GM19468 (cell line): ENCODE data around the gene FHOD3.

ENCODE experiments used
- ATAC-seq: cut with Tn5 transposase; IDR thresholded peaks from one replicate; pipeline ENCODE4 v1.9.1; 2021; ENCODE audit warnings: mild to moderate bottlenecking, moderate library complexity, moderate number of reproducible peaks; ENCODE audit not compliant: unreplicated experiment; ENCODE audit errors: extremely low read depth

FHOD3 gene

DNA sequence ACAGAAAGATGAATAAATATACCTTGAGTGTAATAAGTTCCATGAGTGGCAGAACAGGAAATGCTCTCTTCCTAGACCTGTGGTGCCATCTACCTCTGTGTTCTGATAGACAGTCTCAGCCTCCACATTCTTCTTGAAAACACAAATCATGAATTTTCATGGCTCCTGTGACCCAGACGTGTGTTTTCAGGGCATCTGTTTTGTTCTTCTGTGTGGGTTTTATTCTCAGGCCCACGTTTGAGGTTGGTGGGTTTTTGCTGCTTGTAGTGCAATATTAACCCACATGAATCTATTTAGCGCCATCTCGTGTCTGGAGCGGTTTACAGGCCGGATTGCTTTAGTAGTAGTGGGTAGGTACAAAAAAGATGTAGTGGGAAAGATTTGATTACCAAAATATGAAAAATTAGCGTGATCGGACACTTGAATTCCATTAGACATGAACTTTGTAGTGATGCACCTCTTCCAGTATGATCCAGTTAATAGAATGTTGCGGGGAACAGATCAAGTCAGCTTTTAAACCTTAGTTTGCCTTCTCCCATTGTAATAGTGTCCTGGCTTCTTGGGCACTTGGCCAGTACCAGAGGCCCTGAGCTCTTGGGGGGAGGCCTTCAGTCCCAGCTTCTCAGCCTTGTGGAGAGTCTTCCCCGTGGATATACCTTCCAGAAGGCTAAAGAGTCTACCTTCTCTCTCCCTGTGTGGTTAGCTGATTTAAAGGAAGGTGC, 274.8 kb downstream of the FHOD3 start:
- ATAC-seq: no peak

DNA sequence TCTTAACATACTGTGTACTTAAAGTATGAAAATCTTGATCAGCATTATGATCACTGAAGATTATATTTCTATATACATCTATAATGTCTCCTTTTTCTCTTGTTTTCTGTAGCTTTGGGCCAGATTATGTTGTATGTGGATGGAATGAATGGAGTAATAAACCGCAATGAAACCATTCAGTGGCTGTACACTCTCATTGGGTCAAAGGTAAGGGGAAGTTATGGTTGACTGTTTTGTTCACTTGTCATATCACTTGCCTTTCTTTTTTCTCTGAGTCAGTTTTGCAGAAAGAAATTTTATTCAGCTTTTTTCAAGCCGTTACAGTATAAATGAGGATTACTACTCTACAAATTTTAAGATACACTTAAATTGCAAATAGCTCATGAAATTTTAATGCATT, 278.8 kb downstream of the FHOD3 start:
- no peak for ATAC-seq

DNA sequence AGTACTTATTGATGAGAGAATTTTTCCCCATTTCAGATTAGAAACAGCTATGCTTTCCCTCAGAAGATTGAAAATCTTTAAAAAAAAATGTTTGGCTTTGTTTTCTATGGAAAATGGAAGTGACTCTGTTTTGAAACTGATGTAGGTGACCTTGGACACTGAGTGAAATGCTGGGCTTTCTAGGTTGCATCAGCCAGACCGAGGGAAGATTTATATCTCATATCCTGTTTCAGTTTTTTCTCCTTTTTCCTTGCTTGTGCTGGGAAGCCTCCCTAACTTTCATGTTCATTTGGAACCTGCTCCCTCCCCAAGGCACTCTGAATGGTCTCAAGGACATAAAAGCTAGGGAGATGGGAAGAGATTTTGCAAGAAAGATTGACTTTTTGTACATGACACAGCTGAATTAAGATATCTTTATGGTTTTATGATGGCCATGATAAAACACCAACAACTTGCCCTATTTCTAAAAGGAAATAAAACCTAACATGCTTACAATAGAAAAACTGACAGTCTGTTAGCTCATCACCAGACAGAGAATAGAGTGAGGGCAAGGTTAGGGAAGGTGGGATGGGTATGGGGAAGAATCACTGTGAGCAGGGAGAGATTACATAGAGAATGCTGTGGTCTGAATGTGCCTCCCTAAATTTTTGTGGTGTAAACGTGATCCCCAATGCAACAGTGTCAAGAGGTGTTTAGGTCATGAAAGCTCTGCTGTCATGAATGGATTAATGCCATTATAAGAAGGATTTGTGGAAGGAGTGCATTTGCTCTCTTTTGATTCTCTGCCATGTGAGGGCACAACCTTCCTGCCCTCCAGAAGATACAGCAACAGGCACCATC, 281.6 kb downstream of the FHOD3 start:
- no peak for ATAC-seq

DNA sequence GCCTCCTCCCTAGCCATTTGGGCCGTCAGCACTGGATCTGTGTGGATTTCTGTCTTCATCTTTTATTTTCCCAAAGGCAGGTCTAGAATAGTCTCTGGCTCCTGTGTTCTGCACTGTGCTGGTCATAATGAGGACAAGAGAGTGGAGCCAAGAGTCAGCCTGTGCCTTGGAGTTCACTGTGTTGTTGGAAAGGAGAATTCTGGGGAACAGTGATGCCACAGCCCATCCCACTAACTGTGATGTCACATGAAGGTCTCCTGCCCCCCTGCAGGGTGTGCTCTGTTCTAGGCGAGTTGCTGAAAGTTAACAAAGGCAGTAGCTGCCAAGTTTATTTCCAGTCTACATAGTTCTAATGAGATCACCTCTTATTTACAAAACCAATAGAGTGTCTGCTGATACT, 282.8 kb downstream of the FHOD3 start:
- no peak for ATAC-seq

DNA sequence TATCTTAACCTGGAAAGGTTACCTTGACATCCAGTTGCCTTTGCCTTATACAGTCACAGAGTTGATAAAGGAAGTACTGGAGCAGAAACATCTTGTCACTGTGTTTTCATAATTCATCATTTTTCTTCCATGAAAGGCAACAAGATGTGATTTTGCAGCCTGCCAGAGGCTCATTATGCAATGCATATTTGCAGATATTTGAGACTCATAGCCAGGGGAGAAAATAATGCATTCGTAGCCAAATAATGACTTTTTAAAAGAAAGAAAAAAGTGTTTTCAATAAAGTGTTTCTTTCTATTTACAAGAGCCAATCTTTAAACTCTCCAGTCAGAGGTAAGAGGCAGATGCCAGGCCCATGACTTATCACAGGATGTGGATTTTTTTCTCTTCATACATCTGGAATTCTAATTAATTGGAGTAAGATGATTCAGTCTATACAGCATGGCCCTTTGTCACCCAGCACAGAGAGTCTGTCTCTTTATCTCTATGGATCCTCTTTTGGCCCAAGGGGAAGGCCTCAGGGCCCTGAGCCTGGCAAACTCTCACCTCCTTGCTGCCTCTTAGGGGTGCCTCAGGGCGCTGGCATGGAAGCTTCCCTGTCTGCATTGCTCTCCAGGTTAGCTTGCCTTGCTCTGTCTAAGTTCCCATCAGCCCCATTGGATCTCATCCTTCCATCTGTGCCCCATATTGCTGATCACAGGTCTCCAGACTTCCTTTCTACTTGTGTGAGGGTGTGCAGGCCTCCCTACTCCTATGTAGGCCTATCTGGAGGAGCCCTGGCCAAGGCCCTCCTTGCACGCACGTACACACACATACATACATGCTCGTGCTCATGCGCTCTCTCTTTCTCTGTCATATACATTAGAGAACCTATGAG, 283.6 kb downstream of the FHOD3 start:
- no peak for ATAC-seq

DNA sequence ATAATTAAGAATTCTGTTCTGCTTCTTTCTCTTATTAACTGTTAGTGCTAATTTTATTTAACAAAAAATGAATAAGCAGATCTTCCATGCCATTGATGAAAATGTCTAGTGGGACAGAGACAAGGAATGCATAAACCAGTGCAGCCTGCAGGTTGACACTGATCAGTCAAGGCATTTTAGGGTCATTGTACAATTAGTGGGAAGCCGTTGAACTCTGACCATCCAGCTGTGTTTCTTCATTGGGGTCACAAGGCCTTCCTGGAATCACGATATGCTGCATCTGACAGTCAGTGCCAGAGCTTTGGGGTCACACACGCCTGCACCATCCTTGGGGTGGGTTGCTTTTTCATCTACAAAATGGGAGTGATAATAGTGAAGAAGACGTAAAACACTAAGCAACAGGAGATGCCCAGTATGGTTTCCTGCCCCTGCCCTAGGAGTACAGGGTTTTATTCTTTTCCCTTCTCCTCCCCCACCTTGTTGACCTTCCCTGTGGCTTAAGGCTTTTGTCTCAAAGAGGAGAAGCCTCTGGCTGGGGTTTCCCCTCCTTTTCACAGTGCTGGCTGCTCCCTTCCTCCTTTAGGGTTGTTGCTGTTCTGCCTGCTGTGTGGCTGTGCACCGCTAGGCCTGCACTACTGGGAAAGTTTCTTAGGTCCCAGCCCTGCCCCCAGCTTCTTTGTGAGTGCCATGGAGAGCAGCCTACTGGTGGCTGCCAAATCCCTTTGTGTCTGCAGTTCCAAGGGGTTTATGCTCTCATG, 285.7 kb downstream of the FHOD3 start:
- no peak for ATAC-seq

DNA sequence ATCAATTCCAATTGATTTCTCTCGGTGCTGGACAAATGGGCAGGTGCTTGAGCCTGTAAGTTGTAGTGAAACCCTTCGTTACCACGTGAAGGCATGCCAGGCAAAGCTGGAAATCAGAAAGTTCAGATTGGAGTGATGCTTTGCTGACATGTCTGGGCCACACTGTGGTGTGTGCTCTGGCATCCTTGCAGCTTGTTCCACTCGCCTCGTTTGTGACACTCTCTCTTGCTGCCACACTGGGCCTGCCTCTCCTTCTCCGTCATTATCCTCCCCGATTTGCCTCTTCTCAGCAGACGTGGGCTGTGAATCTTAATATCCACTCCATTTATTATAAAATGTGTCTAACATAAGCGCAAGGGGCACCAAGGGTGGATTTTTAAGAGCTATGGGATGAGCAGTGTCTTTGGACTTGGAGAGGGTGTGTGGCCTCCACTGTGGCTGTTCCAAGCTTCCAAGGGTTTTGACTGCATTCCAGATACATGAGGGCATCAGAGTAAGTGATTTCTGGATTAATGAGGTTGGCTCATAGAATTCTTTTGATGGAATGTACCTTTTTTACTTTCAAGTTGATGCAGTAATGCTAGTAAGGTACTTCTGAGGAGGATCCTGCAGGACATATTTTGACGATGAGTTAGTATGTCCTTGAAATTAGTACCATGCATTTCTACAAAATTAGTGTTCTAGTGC, 292.5 kb downstream of the FHOD3 start:
- ATAC-seq: no peak

DNA sequence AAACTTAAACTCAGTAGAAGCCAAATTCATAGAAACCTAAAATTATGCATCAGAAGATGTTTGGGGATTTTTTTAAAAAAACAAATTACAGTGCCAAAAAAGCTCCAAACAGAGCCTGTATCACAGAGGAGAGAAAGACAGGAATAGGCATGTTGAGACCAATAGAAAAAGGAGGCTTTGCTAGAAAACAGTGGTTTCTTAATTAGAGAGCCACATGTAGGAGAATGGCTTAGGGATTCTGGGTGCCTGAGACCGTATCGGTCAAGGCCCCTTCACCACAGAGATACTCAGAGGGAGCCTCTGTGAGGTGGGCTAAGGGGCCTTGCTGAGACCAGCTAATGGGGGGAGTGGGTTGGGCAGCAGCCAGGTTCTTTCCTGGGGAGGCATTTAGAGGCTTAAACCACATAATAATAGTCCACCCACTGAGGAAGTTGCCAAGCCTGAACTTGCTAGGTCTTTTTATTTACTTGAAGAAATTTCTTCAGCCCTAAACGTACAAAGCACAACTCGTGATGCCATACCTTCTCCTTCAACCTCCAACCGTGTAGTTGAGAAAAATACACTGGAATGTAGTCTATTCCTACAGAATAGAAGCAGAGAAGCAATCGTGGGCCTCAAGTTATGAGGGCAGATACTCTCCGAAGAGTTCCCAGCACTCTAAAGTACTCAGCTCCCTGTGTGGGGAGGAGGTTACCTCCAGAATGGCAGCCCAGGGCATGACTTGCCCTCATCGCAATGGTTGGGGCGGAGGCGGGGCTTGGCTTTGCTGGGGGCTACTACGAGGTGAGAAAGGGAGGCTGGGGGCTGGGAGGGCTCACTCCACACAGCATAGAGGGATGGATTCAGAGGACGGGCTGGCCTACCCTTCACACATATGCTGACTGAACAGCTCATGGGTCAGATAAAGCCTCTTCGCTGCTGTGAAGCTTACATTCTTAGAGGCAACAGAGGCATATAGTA, 293.4 kb downstream of the FHOD3 start:
- ATAC-seq: no peak

DNA sequence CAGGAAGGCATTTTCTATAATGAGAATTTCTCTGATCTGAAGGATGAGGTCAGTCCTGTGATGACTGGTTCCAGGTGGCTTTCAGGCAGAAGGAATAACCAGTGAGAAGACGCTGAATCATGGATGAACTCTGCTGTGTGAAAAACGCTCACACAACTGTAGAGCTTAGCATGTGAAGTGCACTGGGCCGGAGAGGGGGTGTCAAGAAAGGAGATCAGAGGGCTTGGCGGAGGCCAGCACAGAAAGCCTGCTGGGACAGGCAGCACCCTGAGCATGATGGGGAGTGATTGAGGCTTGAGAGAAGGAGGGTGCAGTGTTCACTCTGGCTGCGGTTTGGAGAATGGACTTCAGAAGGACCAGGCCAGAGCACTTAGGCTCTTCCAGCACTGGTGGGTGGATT, 294.8 kb downstream of the FHOD3 start:
- no peak for ATAC-seq

DNA sequence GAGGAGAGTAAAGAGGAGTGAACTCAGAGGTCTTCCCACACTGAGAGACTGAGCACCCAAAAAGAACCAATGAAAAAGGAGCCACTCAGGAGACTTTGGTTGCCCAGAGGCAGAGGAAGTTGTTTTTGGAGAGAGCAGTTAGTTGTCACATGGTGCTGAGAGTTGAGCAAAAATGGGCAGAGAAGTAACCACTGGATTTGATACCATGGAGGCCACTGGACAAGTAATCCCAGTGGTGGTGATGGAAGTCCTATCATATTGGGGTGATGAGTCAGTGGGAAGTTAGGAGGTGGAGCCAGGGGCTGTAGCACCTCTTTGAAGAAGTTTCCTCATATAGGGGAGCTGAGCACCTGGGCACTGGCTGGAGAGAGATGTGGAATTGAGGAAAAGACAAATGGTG, 295.5 kb downstream of the FHOD3 start:
- no peak for ATAC-seq

DNA sequence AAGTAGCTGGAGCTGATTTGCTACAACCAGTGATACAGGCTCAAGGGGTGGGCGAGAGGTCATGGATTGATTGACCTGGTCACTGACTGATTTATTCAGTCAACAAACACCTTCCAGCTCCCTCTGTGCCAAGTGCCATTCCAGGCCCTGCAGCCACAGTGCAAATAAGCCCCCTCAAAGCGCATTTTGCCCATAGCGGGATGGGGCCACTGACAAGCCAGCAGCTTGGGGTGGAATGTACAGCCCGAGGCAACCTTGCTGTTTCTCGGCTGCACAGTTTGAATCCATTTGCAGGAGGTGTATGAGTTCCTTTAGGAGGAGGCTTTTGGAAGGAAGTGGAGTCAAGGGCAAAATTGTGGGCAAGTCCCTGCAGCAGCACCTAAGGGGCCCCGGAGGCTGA, 296.1 kb downstream of the FHOD3 start:
- no peak for ATAC-seq

DNA sequence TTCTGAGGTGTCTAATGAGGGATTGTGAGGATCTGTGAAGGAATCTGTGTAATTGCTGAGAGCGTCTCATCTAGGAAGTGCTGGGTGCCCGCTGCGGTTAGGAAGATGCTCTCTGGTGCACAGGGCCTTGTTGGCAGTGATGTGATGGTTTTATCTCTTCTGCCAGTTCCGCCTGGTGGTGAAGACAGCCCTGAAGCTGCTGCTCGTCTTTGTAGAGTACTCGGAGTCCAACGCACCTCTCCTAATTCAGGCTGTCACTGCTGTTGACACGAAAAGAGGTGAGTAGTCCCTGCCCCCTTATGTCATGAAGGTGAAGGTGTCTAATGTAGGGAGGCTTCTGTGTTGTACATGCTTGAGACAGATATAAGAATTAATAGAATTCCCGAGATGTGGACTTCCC, 297.1 kb downstream of the FHOD3 start:
- no peak for ATAC-seq

DNA sequence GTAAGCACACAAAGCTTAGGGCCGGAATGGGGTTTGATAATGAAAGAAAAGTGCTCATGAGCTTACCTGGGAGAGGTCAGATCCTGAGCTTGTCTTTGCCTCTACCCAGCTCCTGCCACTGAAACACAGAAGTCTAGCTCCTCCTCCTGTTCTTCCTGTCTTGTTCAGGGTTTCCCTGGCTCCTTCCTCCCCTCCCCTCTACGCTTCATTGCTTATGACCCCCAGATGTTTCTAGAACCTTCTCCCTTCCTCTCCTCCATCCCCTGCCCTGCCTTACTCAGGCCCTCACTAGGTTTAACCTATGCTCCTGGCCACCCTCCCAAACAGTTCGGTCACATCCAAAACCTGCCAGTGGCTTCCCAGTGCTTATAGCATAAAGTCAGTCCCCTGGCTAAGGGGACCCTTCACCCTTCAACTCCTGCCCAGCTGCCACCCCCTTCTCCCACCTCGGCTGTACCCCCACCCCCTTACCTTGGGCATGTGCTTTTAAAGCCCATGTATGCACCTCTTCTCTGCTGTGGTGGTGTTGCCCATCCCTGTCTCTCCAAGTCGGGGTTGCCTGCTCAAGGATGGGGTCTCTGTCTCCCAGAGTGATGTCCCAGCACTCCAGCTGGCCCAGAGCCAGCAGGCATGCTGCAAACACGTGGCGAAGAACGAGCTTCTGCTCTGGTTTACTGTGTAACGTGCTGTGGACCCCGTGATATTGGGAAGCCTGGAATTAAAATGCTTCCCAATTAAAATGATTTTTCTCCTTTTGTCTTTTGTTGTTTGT, 297.7 kb downstream of the FHOD3 start:
- ATAC-seq: no peak

DNA sequence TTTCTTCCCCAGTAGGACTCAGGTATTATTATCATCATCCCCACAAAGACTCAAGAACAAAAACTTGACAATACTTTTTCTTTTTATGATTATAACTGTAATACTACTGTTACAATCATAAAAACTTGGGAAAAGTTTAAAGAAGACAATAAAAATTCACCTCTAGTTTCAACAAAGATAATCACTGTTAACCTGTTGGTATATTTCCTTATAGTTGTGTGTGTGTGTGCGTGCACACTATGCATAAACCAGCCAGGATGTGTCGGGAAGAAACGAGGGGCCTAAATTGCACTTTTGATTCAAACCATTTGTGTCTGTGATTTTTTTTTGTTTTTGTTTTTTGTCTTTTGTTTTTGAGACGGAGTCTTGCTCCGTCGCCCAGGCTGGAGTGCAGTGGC, 298.3 kb downstream of the FHOD3 start:
- ATAC-seq: no peak

DNA sequence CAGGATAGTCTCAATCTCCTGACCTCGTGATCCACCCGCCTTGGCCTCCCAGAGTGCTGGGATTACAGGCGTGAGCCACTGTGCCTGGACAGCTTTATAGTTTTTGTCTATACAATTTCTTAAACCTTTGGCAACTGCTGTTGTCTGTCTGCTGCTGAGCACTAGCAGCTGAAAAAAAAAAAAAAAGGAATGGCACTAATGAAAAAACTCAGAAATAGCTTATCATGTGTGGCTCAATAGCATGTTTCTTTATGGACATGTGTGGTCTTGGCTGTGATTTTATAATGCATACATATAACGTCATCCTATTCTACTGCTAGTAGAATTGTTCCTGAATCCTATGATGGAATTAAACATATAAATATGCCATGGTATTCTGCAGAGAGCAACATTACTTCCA, 300.1 kb downstream of the FHOD3 start:
- ATAC-seq: no peak

DNA sequence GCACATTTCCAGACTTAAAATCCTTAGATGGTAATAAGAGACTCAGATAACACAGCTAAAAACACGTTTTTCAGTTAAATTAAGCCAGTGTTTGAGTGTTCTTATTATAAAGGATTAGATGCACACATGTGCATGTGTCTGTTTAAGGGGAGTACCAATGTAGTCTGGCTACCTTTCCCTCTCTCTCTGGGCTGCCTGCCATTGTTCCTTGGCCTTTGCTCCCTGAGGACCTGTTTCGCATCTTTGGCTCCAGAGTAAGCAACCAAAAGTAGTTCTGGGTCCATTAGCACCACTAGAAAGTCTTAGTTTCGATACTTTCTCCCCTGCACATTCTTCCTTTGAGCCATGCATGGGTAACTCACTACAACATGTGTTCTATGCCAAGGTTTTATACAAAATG, 303.0 kb downstream of the FHOD3 start:
- no peak for ATAC-seq

DNA sequence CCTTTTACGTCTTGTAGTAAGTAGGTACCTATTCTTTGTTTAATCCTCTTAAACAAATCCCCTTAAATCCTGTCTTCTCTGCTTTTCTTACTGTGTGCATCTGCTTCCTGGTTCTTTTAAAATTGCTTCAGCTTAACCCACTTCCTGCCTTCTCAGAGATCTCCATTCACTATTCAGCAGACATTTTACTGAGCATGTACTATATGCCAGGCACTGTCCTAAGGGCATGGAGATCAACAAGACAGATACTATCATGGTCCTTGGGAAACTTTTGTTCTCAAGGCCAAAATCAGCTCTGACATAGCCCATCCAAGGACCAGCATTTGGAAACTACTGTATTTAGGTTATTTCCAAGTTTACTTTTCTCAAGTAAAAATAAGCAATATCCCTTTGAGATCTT, 303.8 kb downstream of the FHOD3 start:
- no peak for ATAC-seq

DNA sequence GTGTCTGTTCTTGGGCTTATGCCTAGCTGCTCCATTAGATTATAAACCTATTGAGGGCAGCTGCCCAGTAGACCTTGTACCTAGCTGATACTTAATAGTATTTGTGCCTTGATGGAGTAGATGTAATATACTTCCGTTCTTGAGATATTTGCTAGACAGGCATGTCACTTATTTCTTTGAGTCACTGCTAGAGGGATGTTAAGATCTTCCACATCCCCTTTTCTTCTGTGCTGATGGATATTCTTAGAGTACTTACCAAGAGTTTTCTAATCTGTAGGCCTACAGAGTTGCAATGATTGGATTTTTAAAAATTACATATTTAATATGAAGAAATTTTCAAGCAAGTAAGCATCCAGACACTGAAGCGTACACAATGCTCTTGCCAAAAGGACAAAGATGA, 304.6 kb downstream of the FHOD3 start:
- no peak for ATAC-seq
